Skeletal muscle tissue (tissue), 4 donors: ENCODE measurements around the gene RHBDL3. TPM values are rescaled to one million over a fixed set of nuclear protein-coding genes. Genes with fewer than 3 reads are reported as not detected.

Experiments
- H3K27ac ChIP-seq: one replicate; pipeline ENCODE4 v1.7.0; 2013; ENCODE audit warnings: mild to moderate bottlenecking, low read depth, low read length, inconsistent platforms
- H3K27me3 ChIP-seq, 3 donors: one replicate each; pipeline ENCODE4 v1.7.0; 2013; ENCODE audit warnings: low read length in 3 of 3; ENCODE audit not compliant: control insufficient read depth in 3 of 3, insufficient read depth in 3 of 3
- H3K36me3 ChIP-seq, 3 donors: one replicate each; pipeline ENCODE4 v1.7.0; 2013; ENCODE audit warnings: low read length in 3 of 3; ENCODE audit not compliant: control insufficient read depth in 3 of 3, insufficient read depth in 3 of 3
- H3K4me1 ChIP-seq, 3 donors: one replicate each; pipeline ENCODE4 v1.7.0; 2013; ENCODE audit warnings: low read length in 3 of 3, mild to moderate bottlenecking in 3 of 3; ENCODE audit not compliant: control insufficient read depth in 3 of 3, insufficient read depth in 3 of 3
- H3K4me3 ChIP-seq, 3 donors: one replicate each; pipeline ENCODE4 v1.7.0; 2013; ENCODE audit warnings: low read length in 3 of 3
- H3K9ac ChIP-seq, 3 donors: one replicate each; pipeline ENCODE4 v1.7.0; 2013; ENCODE audit warnings: low read length in 3 of 3, mild to moderate bottlenecking in 3 of 3, moderate library complexity in 2 of 3, low read depth in 1 of 3
- H3K9me3 ChIP-seq, 3 donors: one replicate each; pipeline ENCODE4 v1.7.0; 2013; ENCODE audit warnings: low read length in 3 of 3; ENCODE audit not compliant: control insufficient read depth in 3 of 3
- total RNA-seq: library from RNA; depleted of rRNA; stranded (reverse); fragments of >200 nt; gene quantifications from one replicate; pipeline ENCODE4 v1.2.3, GENCODE V29; 2014
- donor health status: Osteomylitis.

The RHBDL3 gene
- total RNA-seq, 1 donor from 2014 or later = 1.0 TPM

DNA sequence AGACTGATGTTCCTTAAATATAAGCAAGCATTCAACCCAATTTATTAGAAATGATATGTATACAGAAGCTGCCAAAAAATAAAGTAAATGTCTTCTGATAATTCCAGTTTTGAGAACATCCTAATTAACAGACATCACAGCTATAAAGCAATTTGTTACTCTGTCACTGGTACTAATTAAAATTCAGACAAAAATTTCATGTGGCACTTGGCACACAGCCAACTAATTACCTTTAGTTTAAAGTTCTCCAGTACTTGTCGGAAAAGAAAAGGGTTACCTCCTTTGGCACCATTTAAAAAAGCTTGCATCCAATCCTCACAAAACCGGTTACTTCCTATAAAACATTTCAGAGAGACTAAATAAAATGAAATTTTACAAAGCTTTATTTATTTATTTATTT, 67.6 kb downstream of the RHBDL3 start:
- no peaks in the 10 kb centered on the region for H3K4me1 ChIP-seq
- H3K36me3 ChIP-seq = peaks cover 9 to 35% (median 35%) of the 10 kb centered on the region in 3 donors
- H3K9me3 ChIP-seq = no peaks in the 10 kb centered on the region
- H3K9ac ChIP-seq = no peak overlapping the region
- no peak overlapping the region for H3K4me3 ChIP-seq
- H3K27me3 ChIP-seq = no peaks in the 10 kb centered on the region
- no peak overlapping the region for H3K27ac ChIP-seq

DNA sequence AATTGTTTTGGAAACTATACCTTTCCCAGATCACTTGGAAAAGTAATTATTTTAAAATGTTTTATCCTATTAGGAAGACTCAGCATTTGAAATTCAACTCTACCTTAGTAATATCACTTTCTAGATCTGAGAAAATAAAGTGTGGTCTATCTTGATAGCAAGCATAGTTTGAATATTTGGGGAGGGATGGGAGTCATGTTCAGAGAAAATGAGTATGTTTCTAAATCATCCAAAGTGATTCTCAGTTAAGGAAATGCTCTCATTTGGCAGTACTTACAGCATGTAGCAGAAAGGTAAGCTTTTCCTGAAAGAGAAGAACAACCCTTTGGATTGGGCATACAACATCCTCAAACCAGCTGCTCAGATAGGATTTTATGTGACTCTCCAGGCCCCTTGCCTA, 69.4 kb downstream of the RHBDL3 start:
- no peaks in the 10 kb centered on the region for H3K27me3 ChIP-seq
- peaks cover 15 to 45% (median 39%) of the 10 kb centered on the region in 3 donors for H3K36me3 ChIP-seq
- H3K4me1 ChIP-seq = no peaks in the 10 kb centered on the region
- no peak overlapping the region for H3K27ac ChIP-seq
- H3K9ac ChIP-seq = no peak overlapping the region
- H3K4me3 ChIP-seq = no peak overlapping the region
- no peaks in the 10 kb centered on the region for H3K9me3 ChIP-seq

DNA sequence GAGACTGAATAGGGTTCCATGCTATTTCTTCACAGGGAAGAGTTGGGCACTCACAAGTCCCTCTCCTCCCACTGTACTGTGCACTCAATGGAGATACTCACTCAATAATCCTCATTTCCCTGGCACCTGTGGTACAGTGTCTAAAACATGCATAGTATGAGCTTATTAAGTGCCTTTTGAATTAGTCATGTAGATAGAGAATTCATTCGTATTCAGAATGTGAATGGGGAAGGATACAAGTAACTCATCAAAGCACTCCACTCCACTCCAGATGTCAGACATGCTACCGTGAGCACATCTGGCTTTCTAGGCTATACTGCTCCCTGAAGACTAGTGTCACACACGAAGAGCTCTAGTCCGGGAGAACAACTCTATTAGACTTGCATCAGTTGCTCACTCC, 70.1 kb downstream of the RHBDL3 start:
- H3K36me3 ChIP-seq = peaks cover 15 to 45% (median 39%) of the 10 kb centered on the region in 3 donors
- H3K9ac ChIP-seq = no peak overlapping the region

DNA sequence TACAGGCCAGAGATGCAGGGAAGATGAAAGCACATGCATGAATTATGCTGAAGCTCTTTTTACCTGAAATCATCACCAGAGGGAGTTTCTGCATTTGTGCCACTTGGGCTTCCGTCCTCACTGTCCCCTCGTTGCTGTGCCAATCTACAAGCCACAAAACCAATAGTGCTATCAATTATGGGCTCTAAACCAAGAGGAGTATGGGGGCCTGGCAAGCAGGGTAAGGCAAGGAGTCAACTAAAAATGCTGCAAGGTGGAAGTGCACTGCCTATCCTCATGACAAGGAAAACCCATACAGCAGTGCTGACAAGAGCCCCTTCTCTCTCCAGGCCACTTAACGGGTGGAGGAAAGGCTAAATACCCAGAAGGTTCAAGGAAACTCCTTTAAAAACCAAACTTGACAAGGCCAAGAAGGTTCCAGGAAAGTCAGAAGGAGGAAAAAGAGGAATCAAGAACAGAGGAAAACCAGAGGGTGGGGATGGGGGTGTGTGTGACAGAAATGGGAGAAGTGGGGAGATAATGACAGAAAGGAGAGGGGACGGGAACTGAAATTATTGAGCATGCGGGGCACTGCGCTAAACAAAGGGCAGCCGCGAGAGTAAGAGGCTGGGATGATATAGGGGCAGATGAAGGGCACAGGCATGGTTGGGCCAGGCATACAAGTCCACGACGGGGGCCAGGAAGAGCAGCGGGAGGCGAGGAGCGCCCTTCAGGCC, 75.7 kb downstream of the RHBDL3 start:
- Histone ChIP-seq H3K4me1 (peaks cover 13 to 15% (median 15%) of the 10 kb centered on the region in 3 donors), H3K9me3 (no peaks in the 10 kb centered on the region), H3K27ac (peak overlapping the region; percentile 69), H3K9ac (peak overlapping the region; percentile 68 to 90 (median 89)), H3K4me3 (peak overlapping the region; percentile 82 to 89 (median 85)), H3K36me3 (peaks cover 12 to 26% (median 21%) of the 10 kb centered on the region in 3 donors), H3K27me3 (no peaks in the 10 kb centered on the region)

More for the DNA sequence above, 70.1 kb downstream of the RHBDL3 start:
- Histone ChIP-seq H3K9me3 (no peaks in the 10 kb centered on the region), H3K27ac (no peak overlapping the region), H3K4me1 (no peaks in the 10 kb centered on the region), H3K4me3 (no peak overlapping the region), H3K27me3 (no peaks in the 10 kb centered on the region)

DNA sequence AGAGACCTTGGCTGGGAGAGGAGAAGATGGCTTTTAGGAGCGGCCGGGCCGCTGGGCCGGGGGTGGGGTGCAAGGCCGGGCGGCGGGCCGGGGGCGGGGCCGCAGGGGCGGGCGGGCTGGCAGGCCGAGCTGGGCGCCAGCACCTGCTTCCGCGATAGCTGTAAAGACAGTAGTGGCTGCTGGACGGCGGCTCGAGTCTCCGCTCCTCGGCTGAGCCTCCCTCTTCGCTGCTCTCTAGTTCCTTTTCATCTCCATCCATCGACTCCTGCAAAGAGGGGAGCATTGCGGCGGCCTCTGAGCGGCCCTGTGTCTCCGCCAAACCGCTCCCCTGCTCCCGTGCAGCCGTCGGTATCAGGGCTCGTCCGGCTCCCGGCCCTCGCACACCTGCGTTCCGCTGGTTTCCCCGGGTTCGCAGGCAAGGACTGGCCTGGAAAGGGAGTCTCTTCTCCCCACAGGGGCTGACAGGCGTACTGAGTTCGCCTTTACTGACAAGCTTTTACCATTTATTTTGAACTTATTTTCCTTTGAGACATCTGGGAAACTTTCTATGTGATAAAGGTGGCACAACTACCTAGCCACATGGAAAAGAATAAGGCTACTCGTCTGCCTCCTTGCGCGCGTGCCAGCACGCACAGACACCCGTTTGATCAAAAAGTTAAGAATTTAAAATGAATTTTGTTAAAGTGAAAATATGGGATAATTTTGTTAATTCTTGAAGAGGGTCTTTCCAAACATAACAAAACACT, 76.4 kb downstream of the RHBDL3 start, which contains the start of gene C17orf75:
Gene C17orf75 (minus strand): TSS at position 317 of the 746 bp plus-strand sequence. CDS start 34 bp downstream, at position 283.
- Histone ChIP-seq H3K9ac (peak within 1 kb of the TSS; percentile 68 to 90 (median 89)), H3K4me3 (peak within 1 kb of the TSS; percentile 82 to 89 (median 85)), H3K9me3 (no peaks in the 10 kb centered on the region), H3K36me3 (peaks cover 10 to 18% (median 14%) of the 10 kb centered on the region in 3 donors), H3K27ac (peak within 1 kb of the TSS; percentile 79), H3K4me1 (peaks cover 13 to 15% (median 15%) of the 10 kb centered on the region in 3 donors), H3K27me3 (no peaks in the 10 kb centered on the region)

DNA sequence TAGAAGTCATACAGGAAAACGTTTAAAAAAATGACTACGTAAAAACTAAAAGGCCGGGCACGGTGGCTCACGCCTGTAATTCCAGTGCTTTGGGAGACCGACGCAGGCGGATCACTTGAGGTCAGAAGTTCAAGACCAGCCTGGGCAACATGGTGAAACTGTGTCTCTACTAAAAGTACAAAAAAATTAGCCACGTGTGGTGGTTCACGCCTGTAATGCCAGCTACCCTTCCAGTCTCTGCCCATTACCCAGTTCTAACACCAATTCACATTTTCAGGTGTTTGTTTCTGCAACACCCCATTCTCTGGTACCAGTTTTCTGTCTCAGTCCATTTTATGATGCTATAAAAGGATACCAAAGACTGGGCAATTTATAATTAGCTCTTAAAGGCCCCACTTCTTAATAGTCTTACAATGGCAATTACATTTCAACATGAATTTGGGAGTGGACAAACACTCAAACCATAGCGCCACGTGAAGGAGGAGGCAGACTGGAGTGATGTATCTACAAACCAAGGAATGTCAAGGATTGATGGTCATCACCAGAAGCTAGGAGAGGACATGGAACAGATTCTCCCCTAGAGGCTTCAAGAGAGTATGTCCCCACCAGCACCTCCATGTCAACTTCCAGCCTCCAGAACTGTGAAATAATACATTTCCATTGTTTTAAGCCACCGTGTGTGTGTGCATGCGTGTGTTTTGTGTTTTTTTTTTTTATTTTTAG, 77.1 kb downstream of the RHBDL3 start:
- peak overlapping the region; percentile 68 to 90 (median 87) for H3K9ac ChIP-seq
- H3K4me1 ChIP-seq = peaks cover 13 to 15% (median 15%) of the 10 kb centered on the region in 3 donors
- no peaks in the 10 kb centered on the region for H3K27me3 ChIP-seq
- peaks cover 6 to 14% (median 7%) of the 10 kb centered on the region in 3 donors for H3K36me3 ChIP-seq
- H3K4me3 ChIP-seq = peak overlapping the region; percentile 82 to 89 (median 84)
- no peaks in the 10 kb centered on the region for H3K9me3 ChIP-seq
- peak overlapping the region; percentile 79 for H3K27ac ChIP-seq

DNA sequence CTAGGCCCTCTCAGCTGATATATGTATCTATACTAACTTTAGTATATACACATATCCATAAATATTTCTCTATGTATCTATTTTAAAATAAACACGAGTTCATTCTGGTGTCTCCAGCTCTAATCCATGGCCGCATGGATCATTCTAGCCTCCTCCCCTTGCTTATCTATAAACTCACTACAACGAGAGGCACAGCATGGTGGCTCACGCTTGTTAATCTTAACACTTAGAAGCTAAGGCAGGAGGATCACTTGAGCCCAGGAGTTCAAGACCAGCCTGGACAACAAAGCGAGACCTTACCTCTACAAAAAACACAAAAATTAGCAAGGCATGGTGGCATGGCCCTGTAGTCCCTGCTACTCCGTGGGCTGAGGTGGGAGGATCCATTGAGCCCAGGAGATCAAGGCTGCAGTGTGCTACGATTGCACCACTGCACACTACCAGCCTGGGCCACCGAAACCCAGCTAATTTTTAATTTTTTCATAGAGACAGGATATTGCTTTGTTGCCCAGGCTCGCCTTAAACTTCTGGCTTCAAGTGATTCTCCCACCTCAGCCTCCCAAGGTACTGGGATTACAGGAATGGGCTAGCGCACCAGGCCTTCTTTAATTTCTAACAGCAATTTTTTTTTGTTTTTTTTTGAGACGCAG, 80.4 kb downstream of the RHBDL3 start:
- peaks cover 16% of the 10 kb centered on the region in 3 donors for H3K4me1 ChIP-seq
- H3K27ac ChIP-seq = no peak overlapping the region
- no peaks in the 10 kb centered on the region for H3K9me3 ChIP-seq
- peaks cover 0 to 6% (median 0%) of the 10 kb centered on the region in 3 donors for H3K36me3 ChIP-seq
- no peaks in the 10 kb centered on the region for H3K27me3 ChIP-seq
- no peak overlapping the region for H3K4me3 ChIP-seq
- H3K9ac ChIP-seq = no peak overlapping the region

DNA sequence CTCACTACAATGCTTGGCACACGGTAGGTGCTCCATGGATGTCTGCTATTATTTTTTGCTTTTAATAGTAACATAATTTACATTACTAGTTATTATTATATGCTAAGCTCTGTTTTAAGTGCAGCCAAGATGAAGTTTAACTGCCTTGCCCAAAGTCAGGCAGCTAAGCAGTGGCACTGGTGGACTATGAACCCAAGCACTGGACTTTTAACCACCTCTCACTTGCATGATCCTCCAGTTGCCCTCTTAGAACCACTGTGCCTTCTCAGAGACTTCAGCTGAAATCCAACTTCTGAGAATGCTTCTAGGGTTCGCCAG, 82.8 kb downstream of the RHBDL3 start:
- H3K27me3 ChIP-seq = no peaks in the 10 kb centered on the region
- no peak overlapping the region for H3K9ac ChIP-seq
- H3K4me1 ChIP-seq = peaks cover 14 to 21% (median 17%) of the 10 kb centered on the region in 3 donors
- H3K36me3 ChIP-seq = peaks cover 0 to 6% (median 3%) of the 10 kb centered on the region in 3 donors
- no peak overlapping the region for H3K27ac ChIP-seq
- H3K9me3 ChIP-seq = no peaks in the 10 kb centered on the region
- no peak overlapping the region for H3K4me3 ChIP-seq

DNA sequence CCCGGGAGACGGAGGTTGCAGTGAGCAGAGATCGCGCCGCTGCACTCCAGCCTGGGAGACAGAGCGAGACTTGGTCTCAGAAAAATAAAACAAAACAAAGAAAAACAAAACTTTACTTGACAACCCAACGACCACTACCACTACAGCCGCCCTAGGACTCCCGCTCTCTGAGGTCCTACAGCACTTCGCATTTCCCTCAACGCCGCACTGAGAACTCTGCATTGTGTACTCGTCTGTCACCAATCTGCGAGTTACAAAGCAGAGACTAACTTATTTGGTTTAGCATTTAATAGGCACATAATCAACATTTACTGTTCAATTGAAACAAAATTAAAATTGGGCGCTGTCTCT, 83.8 kb downstream of the RHBDL3 start:
- H3K9me3 ChIP-seq = no peaks in the 10 kb centered on the region
- peaks cover 22 to 29% (median 25%) of the 10 kb centered on the region in 3 donors for H3K4me1 ChIP-seq
- H3K27me3 ChIP-seq = no peaks in the 10 kb centered on the region
- H3K9ac ChIP-seq = peak overlapping the region; percentile 98 to 100 (median 100)
- peak overlapping the region; percentile 95 to 100 (median 99) for H3K4me3 ChIP-seq
- H3K27ac ChIP-seq = peak overlapping the region; percentile 100
- H3K36me3 ChIP-seq = peaks cover 3 to 9% (median 5%) of the 10 kb centered on the region in 3 donors
